Measurements from ENCODE around the gene CDC37L1. TPM values are rescaled to one million over a fixed set of nuclear protein-coding genes. Genes with fewer than 3 reads are reported as not detected.
"Not testable (repeated sequence)": the region's sequence is repeated elsewhere in the genome, so short reads cannot be mapped to it uniquely, and the experiment has no call there.

The CDC37L1 gene
- polyA plus RNA-seq, 1 experiment, result 13.4 TPM

DNA sequence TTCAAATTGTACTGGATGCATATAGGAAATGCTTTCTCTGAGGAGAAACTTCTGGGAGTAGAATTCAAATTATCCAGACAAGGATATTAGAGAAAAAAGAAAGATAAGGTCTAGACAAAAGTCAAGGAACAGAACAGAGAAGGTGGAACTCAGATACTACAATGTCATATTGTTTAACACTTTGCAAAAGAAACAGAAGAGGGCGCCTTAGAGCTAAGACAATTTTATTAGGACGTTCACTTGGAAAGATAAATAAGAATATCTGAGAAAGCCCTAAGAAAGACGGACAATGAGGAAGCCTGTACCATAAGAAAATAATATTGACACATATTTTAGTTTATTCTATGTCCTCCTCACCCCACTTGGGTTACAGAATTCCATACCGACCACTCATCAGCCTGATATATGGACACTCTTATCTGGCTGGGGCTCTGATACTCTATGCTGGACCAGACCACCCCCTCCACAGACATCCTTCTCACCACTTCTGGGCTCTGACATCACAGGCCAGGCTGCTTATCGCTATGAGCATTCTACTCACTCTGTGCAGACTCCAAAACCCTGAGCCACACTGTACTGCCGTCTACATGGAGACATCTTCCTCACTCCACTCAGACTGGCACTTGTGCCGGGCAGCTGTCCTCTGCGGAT, 70.8 kb downstream of the CDC37L1 start:
- ChIA-PET POLR2A (interaction anchor here (0.6 kb wide), 1 partner anchor 1340 kb away, joined by 3 read pairs; no protein-coding TSS in a partner anchor), CTCF (interaction anchor here (0.6 to 2.9 kb wide), 15 partner anchors 9 to 851 kb away, joined by 3 to 22 read pairs (median 3); partner anchors contain the start of genes AK3 and JAK2)

GRCh38 chr9:4754530-4754929, 75.2 kb downstream of the CDC37L1 start:
- H3K27ac ChIP-seq (ENCODE audit: low read depth, low read length); H3K4me3 ChIP-seq (ENCODE audit: low read depth, low read length); H3K9me3 ChIP-seq (ENCODE audit: control insufficient read depth, insufficient read depth, low read length); DNase-seq (ENCODE audit: low read depth, low spot score); H3K27me3 ChIP-seq (ENCODE audit: control insufficient read depth, insufficient read depth, low read length); POLR2A ChIA-PET: not testable (repeated sequence)
- CTCF ChIA-PET, result interaction anchor here (2.1 to 3.0 kb wide), 2 partner anchors 9 to 234 kb away, joined by 6 to 15 read pairs; no protein-coding TSS in a partner anchor

More for the DNA sequence above, 70.8 kb downstream of the CDC37L1 start:
- no peak overlapping the region for H3K27ac ChIP-seq (ENCODE audit: low read depth, low read length)
- H3K9me3 ChIP-seq (ENCODE audit: control insufficient read depth, insufficient read depth, low read length), result no peaks in the 10 kb centered on the region
- peak; percentile 62 for TF ChIP-seq CTCF (IDR thresholded peaks at IDR 0.05; ENCODE audit: low read depth, low read length)
- no peak overlapping the region for H3K4me3 ChIP-seq (ENCODE audit: low read depth, low read length)
- H3K27me3 ChIP-seq (ENCODE audit: control insufficient read depth, insufficient read depth, low read length), result no peaks in the 10 kb centered on the region
- peak; percentile 11 for DNase-seq (ENCODE audit: low read depth, low spot score)

DNA sequence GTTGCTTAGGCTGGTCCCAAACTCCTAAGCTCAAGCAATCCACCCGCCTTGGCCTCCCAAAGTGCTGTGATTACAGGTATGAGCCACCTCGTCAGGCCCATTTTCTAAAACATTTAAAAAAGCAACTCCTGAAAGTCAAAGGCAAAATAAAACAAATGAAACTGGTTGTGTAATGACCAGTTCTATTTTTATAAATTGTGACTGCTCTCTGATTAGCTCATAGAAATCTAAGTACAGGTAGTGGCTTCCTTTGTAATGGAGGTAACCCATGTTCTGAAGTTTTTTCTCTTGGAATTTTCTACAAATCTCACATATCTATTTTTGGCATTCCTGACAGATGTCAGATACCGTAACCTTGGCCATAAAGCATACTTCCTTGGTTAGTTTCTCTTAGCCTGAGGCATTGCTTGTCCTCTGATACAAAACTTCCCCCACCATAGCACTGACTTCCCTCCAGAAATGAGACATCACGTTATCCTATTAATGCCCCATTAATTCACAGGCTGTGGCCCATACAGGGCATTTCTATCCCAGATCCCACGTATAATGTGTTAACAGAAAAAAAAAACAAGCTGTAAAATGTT, 75.7 kb downstream of the CDC37L1 start:
- no peak for DNase-seq (ENCODE audit: low read depth, low spot score)
- CTCF ChIA-PET, result interaction anchor here (0.6 to 3.0 kb wide), 4 partner anchors 8 to 857 kb away, joined by 4 to 15 read pairs (median 6); no protein-coding TSS in a partner anchor

GRCh38 chr9:4756420-4756819, 77.1 kb downstream of the CDC37L1 start:
- DNase-seq (ENCODE audit: low read depth, low spot score), result no peak
- TF ChIP-seq CTCF (IDR thresholded peaks at IDR 0.05; ENCODE audit: low read depth, low read length), result no peak
- POLR2A ChIA-PET, result no interaction called here
- Histone ChIP-seq H3K4me3 (ENCODE audit: low read depth, low read length) (no peak overlapping the region), H3K27ac (ENCODE audit: low read depth, low read length) (no peak overlapping the region), H3K9me3 (ENCODE audit: control insufficient read depth, insufficient read depth, low read length) (no peaks in the 10 kb centered on the region; the same call in 1 of the 2 replicates), H3K27me3 (ENCODE audit: control insufficient read depth, insufficient read depth, low read length) (peaks cover 2% of the 10 kb centered on the region)
- CTCF ChIA-PET, result interaction anchor here (1.3 to 2.1 kb wide), 3 partner anchors 11 to 232 kb away, joined by 4 to 7 read pairs (median 4); no protein-coding TSS in a partner anchor

More for the DNA sequence above, 75.7 kb downstream of the CDC37L1 start:
- no peaks in the 10 kb centered on the region for H3K27me3 ChIP-seq (ENCODE audit: control insufficient read depth, insufficient read depth, low read length)
- POLR2A ChIA-PET, result no interaction called here
- no peak overlapping the region for H3K4me3 ChIP-seq (ENCODE audit: low read depth, low read length)
- H3K9me3 ChIP-seq (ENCODE audit: control insufficient read depth, insufficient read depth, low read length), result no peaks in the 10 kb centered on the region; the same call in 1 of the 2 replicates
- no peak overlapping the region for H3K27ac ChIP-seq (ENCODE audit: low read depth, low read length)
- no peak for TF ChIP-seq CTCF (IDR thresholded peaks at IDR 0.05; ENCODE audit: low read depth, low read length)

Other genes with a start within 250 kb of the CDC37L1 start
- gene SLC1A1, start 189.1 kb upstream of the CDC37L1 start, polyA plus RNA-seq (2011; rRNA removed), result 0.45 and 0.55 TPM in 2 replicates
- 10.5 and 12.1 TPM in 2 replicates for gene PLPP6, start 17.3 kb upstream of the CDC37L1 start, polyA plus RNA-seq (2011; rRNA removed)
- gene SPATA6L, start 13.1 kb upstream of the CDC37L1 start, polyA plus RNA-seq (2011; rRNA removed), result 1.0 and 1.1 TPM in 2 replicates
- 52.1 and 70.3 TPM in 2 replicates for gene AK3, start 61.6 kb downstream of the CDC37L1 start, polyA plus RNA-seq (2011; rRNA removed)
- 7.0 and 7.8 TPM in 2 replicates for gene RCL1, start 113.4 kb downstream of the CDC37L1 start, polyA plus RNA-seq (2011; rRNA removed)

Data from AG04450 (cell line).